ENCODE data around the gene EIF2B4. TPM values are rescaled to one million over a fixed set of nuclear protein-coding genes. Genes with fewer than 3 reads are reported as not detected.

The EIF2B4 gene
- total RNA-seq, 1 donor from 2014 or later: 51.2 TPM

Other genes with a start within 250 kb of the EIF2B4 start
- gene ABHD1, start 246.5 kb downstream of the EIF2B4 start, total RNA-seq: 0.23 and 0.28 TPM in 2 replicates
- gene PREB, start 235.7 kb downstream of the EIF2B4 start, total RNA-seq: 85.4 and 88.3 TPM in 2 replicates
- gene PRR30, start 230.9 kb downstream of the EIF2B4 start, total RNA-seq: not detected in 2 replicates
- not detected in 2 replicates for gene TCF23, start 221.3 kb downstream of the EIF2B4 start, total RNA-seq
- gene ATRAID, start 158.3 kb downstream of the EIF2B4 start, total RNA-seq: 109 and 120 TPM in 2 replicates
- 87.1 and 97.9 TPM in 2 replicates for gene SLC5A6, start 158.1 kb downstream of the EIF2B4 start, total RNA-seq
- 144 and 159 TPM in 2 replicates for gene CAD, start 153.0 kb downstream of the EIF2B4 start, total RNA-seq
- 1.4 and 2.2 TPM in 2 replicates for gene SLC30A3, start 107.3 kb downstream of the EIF2B4 start, total RNA-seq
- gene DNAJC5G, start 94.9 kb downstream of the EIF2B4 start, total RNA-seq: not detected in 2 replicates
- gene TRIM54, start 87.9 kb downstream of the EIF2B4 start, total RNA-seq: 0.33 and 0.47 TPM in 2 replicates
- gene UCN, start 61.9 kb downstream of the EIF2B4 start, total RNA-seq: 1.9 and 2.7 TPM in 2 replicates
- gene MPV17, start 47.2 kb downstream of the EIF2B4 start, total RNA-seq: 86.8 and 89.1 TPM in 2 replicates
- 80.1 and 83.8 TPM in 2 replicates for gene GTF3C2, start 13.6 kb downstream of the EIF2B4 start, total RNA-seq
- gene SNX17, start 278 bp upstream of the EIF2B4 start, total RNA-seq: 120 and 128 TPM in 2 replicates
- 11.1 and 13.5 TPM in 2 replicates for gene ZNF513, start 10.4 kb upstream of the EIF2B4 start, total RNA-seq
- gene PPM1G, start 39.3 kb upstream of the EIF2B4 start, total RNA-seq: 165 and 167 TPM in 2 replicates
- gene NRBP1, start 58.3 kb upstream of the EIF2B4 start, total RNA-seq: 93.9 and 94.7 TPM in 2 replicates
- 4.6 and 5.2 TPM in 2 replicates for gene KRTCAP3, start 72.0 kb upstream of the EIF2B4 start, total RNA-seq
- gene IFT172, start 119.4 kb upstream of the EIF2B4 start, total RNA-seq: 12.4 and 12.9 TPM in 2 replicates
- gene FNDC4, start 124.9 kb upstream of the EIF2B4 start, total RNA-seq: not detected in 2 replicates
- gene GCKR, start 126.5 kb upstream of the EIF2B4 start, total RNA-seq: not detected in 2 replicates
- 29.0 and 32.7 TPM in 2 replicates for gene ZNF512, start 212.7 kb upstream of the EIF2B4 start, total RNA-seq

All from activated CD4-positive, alpha-beta T cell treated with anti-CD3 and anti-CD28 coated beads, Interleukin-2, amount 10 ng/mL, durations not matched to agents 24 days and 14 days (primary cell).